ENCODE measurements around the gene PTPRD. TPM values are rescaled to one million over a fixed set of nuclear protein-coding genes. Genes with fewer than 3 reads are reported as not detected.

The PTPRD gene
- total and polyA plus RNA-seq, 10 donors: 0.08 to 11.7 (median 2.9) TPM

DNA sequence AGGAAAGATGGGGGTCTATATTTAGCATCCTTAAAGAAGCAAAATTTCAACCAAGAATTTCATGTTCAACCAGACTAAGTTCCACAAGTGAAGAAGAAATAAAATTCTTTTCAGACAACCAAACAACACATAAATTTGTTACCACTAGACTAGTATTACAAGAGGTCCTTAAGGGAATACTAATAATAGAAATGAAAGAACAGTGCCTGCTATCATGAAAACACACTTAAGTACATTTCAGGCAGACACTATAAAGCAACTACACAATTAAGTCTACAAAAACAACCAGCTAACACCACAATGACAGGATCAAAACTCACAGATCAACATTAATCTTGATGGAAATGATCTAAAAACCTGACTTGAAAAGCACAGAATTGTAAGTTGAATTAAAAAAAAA, 477.2 kb downstream of the PTPRD start:
- Histone ChIP-seq H3K27me3 (replicated peaks in 1 of 7) (no peaks in the 10 kb centered on the region), H3K9me3 (peaks cover 0 to 24% (median 4%) of the 10 kb centered on the region in 8 donors), H3K4me3 (no peak overlapping the region), H3K27ac (no peak overlapping the region), H3K36me3 (no peaks in the 10 kb centered on the region), H3K4me1 (no peaks in the 10 kb centered on the region)
- intact Hi-C loops (cut with DNase I; ENCODE audit: low total_unique reads): no loop called here
- no peak for DNase-seq
- TF ChIP-seq POLR2AphosphoS5 (IDR thresholded peaks at IDR 0.05) (no peak), POLR2A (IDR thresholded peaks at IDR 0.05) (no peak)

GRCh38 chr9:10134266-10134665, 478.5 kb downstream of the PTPRD start:
- no peaks in the 10 kb centered on the region for H3K4me1 ChIP-seq
- TF ChIP-seq POLR2AphosphoS5 (IDR thresholded peaks at IDR 0.05) (no peak), POLR2A (IDR thresholded peaks at IDR 0.05) (no peak)
- TF ChIP-seq, protein P1, sequence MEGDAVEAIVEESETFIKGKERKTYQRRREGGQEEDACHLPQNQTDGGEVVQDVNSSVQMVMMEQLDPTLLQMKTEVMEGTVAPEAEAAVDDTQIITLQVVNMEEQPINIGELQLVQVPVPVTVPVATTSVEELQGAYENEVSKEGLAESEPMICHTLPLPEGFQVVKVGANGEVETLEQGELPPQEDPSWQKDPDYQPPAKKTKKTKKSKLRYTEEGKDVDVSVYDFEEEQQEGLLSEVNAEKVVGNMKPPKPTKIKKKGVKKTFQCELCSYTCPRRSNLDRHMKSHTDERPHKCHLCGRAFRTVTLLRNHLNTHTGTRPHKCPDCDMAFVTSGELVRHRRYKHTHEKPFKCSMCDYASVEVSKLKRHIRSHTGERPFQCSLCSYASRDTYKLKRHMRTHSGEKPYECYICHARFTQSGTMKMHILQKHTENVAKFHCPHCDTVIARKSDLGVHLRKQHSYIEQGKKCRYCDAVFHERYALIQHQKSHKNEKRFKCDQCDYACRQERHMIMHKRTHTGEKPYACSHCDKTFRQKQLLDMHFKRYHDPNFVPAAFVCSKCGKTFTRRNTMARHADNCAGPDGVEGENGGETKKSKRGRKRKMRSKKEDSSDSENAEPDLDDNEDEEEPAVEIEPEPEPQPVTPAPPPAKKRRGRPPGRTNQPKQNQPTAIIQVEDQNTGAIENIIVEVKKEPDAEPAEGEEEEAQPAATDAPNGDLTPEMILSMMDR (IDR thresholded peaks at IDR 0.05 in 8 of 11, conservative IDR thresholded peaks at IDR 0.05 in 3 of 11): no peak
- no peaks in the 10 kb centered on the region for H3K27me3 ChIP-seq (replicated peaks in 1 of 7)
- H3K36me3 ChIP-seq: no peaks in the 10 kb centered on the region
- H3K9me3 ChIP-seq: peaks cover 0 to 17% (median 4%) of the 10 kb centered on the region in 8 donors
- WGBS, 5 donors: 79 to 86% (median 80%) methylated on average over 4 of the region's 4 CpGs
- no peak for DNase-seq
- intact Hi-C loops (cut with DNase I; ENCODE audit: low total_unique reads): no loop called here
- H3K27ac ChIP-seq: no peak overlapping the region
- H3K4me3 ChIP-seq: no peak overlapping the region

DNA sequence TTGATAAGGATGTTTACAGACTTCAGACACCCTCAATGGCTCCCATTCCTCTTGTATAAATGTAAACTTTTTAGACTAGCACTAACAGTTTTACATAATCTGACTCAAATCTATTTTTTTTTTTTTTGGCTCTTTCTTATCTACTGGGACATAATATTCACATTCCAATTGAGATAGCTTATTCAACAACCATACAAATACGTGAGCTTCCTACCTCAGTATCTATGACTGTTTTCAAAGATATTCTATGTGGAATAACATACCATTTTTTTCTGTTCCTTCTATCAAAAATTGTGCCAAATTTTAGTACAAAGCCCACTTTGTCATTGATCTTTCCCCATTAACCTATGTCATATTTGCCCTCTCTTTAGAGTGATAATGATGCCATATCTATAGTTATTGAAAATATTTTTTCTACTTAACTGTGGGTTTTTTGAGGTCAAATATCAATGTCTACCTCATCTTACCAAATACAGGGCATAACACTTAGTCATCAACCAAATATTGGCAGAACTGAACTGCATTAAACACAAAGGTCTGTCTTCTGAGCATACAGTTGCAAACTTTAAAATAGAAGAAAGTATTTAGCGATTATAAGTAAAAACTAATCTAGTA, 482.6 kb downstream of the PTPRD start:
- TF ChIP-seq POLR2AphosphoS5 (IDR thresholded peaks at IDR 0.05): no peak
- TF ChIP-seq POLR2A (IDR thresholded peaks at IDR 0.05): no peak
- TF ChIP-seq, protein P1 (IDR thresholded peaks at IDR 0.05 in 8 of 11, conservative IDR thresholded peaks at IDR 0.05 in 3 of 11): no peak
- Histone ChIP-seq H3K9me3 (peaks cover 0 to 5% (median 0%) of the 10 kb centered on the region in 8 donors), H3K27me3 (replicated peaks in 1 of 7) (no peaks in the 10 kb centered on the region), H3K4me3 (no peak overlapping the region), H3K36me3 (no peaks in the 10 kb centered on the region), H3K27ac (no peak overlapping the region), H3K4me1 (no peaks in the 10 kb centered on the region)
- WGBS, 5 donors: 74 to 90% (median 81%) methylated on average over 2 of the region's 2 CpGs
- no peak for DNase-seq
- intact Hi-C loops (cut with DNase I; ENCODE audit: low total_unique reads): no loop called here

GRCh38 chr9:10127867-10128266, 484.9 kb downstream of the PTPRD start:
- H3K36me3 ChIP-seq: no peaks in the 10 kb centered on the region
- H3K27ac ChIP-seq: no peak overlapping the region
- no peaks in the 10 kb centered on the region for H3K9me3 ChIP-seq
- intact Hi-C loops (cut with DNase I; ENCODE audit: low total_unique reads): no loop called here
- WGBS, 5 donors: 81 to 94% (median 91%) methylated on average over 1 of the region's 1 CpG
- TF ChIP-seq, protein P1 (IDR thresholded peaks at IDR 0.05 in 8 of 11, conservative IDR thresholded peaks at IDR 0.05 in 3 of 11): no peak
- no peak for TF ChIP-seq POLR2A (IDR thresholded peaks at IDR 0.05)
- no peak for TF ChIP-seq POLR2AphosphoS5 (IDR thresholded peaks at IDR 0.05)
- no peak overlapping the region for H3K4me3 ChIP-seq
- no peaks in the 10 kb centered on the region for H3K27me3 ChIP-seq (replicated peaks in 1 of 7)
- DNase-seq: no peak
- no peaks in the 10 kb centered on the region for H3K4me1 ChIP-seq
